GM18870 (cell line): Measurements from ENCODE around the gene PALMD.

Experiments used
- ATAC-seq: cut with Tn5 transposase; IDR thresholded peaks from one replicate; pipeline ENCODE4 v1.9.1; 2021; ENCODE audit warnings: moderate library complexity; ENCODE audit not compliant: unreplicated experiment

The PALMD gene

DNA sequence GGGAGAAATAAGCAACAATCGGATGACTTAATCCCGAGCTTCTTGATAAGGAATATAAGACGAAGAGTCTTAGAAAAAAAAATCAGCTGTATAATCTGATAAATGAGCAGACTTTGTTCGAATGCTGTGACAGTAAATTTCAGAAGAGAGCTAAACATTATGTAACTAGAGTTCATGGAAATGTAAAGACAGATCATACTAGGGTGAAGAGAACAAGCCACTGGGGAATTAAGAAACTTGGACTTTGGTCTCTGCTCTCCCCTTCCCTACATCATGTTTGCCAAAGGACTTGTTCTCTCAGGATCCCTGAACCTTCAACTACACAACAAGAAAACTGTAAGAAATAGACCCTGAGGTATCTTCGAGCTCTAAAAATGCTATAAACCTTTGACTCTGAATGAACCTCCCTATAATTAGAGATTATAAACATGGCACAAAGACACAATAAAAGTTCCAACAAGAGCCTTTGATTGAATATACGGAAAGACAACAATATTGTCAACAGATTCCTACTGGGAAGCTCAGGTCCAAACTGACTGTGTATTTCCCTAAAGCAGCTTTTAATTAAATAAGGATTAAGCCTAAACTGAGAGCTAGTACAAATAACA, 93.0 kb downstream of the PALMD start:
- ATAC-seq: no peak

GRCh38 chr1:99740141-99740540, 94.2 kb downstream of the PALMD start:
- ATAC-seq: no peak
